Liver (tissue), 9 donors: ENCODE data around the gene DLX5. TPM values are rescaled to one million over a fixed set of nuclear protein-coding genes. Genes with fewer than 3 reads are reported as not detected.

Experiments
- DNase-seq: peaks from one replicate; pipeline ENCODE4 v3.0.0-alpha.2; 2017; ENCODE audit warnings: low spot score
- H3K27ac ChIP-seq, 2 donors: one replicate each; pipeline ENCODE4 v1.7.0; 2013; ENCODE audit warnings: inconsistent platforms in 2 of 2, low read length in 2 of 2, control low read depth in 1 of 2, low read depth in 1 of 2, mild to moderate bottlenecking in 1 of 2
- H3K27me3 ChIP-seq, 4 donors: one replicate each; pipeline versions ENCODE4 v1.6.1 to v1.7.0; 2013; ENCODE audit warnings: low read length in 3 of 4, inconsistent platforms in 1 of 4, mild to moderate bottlenecking in 1 of 4, moderate library complexity in 1 of 4; ENCODE audit not compliant: control insufficient read depth in 4 of 4, insufficient read depth in 4 of 4
- H3K36me3 ChIP-seq, 4 donors: one replicate each; pipeline versions ENCODE4 v1.6.1 to v1.7.0; 2013; ENCODE audit warnings: low read length in 3 of 4, mild to moderate bottlenecking in 3 of 4, low read depth in 1 of 4, moderate library complexity in 1 of 4; ENCODE audit not compliant: control insufficient read depth in 4 of 4, insufficient read depth in 3 of 4
- H3K4me1 ChIP-seq, 4 donors: one replicate each; pipeline versions ENCODE4 v1.6.1 to v1.7.0; 2013; ENCODE audit warnings: low read length in 3 of 4, mild to moderate bottlenecking in 3 of 4, moderate library complexity in 1 of 4; ENCODE audit not compliant: control insufficient read depth in 4 of 4, insufficient read depth in 4 of 4
- H3K4me3 ChIP-seq, 3 donors: one replicate each; pipeline versions ENCODE4 v1.6.1 to v1.7.0; 2013; ENCODE audit warnings: low read length in 3 of 3, control low read depth in 1 of 3, low read depth in 1 of 3, mild to moderate bottlenecking in 1 of 3
- H3K9ac ChIP-seq, 2 donors: one replicate each; pipeline ENCODE4 v1.7.0; 2013; ENCODE audit warnings: low read length in 2 of 2, mild to moderate bottlenecking in 2 of 2, moderate library complexity in 2 of 2, control low read depth in 1 of 2, low read depth in 1 of 2
- H3K9me3 ChIP-seq, 4 donors: one replicate each; pipeline versions ENCODE4 v1.6.1 to v1.7.0; 2013; ENCODE audit warnings: low read length in 3 of 4; ENCODE audit not compliant: control insufficient read depth in 4 of 4
- EGR1 ChIP-seq, 2 donors: IDR thresholded peaks; 2 replicates each; pipeline ENCODE4 v1.6.1; 2016 to 2018; ENCODE audit warnings: antibody characterized with exemption in 2 of 2, low read depth in 2 of 2
- FOXA2 ChIP-seq: IDR thresholded peaks from 2 replicates; pipeline ENCODE4 v1.6.1; 2016; ENCODE audit warnings: antibody characterized with exemption
- HNF4G ChIP-seq: IDR thresholded peaks from 2 replicates; pipeline ENCODE4 v1.6.1; 2016; ENCODE audit warnings: antibody characterized with exemption
- JUND ChIP-seq, 2 donors: IDR thresholded peaks; 2 replicates each; pipeline ENCODE4 v1.6.1; 2016; ENCODE audit warnings: antibody characterized with exemption in 2 of 2
- RXRA ChIP-seq, 2 donors: IDR thresholded peaks; 2 replicates each; pipeline ENCODE4 v1.6.1; 2017 to 2018; ENCODE audit warnings: antibody characterized with exemption in 2 of 2, mild to moderate bottlenecking in 1 of 2
- SP1 ChIP-seq: IDR thresholded peaks from 2 replicates; pipeline ENCODE4 v1.6.1; 2018; ENCODE audit warnings: antibody characterized with exemption, mild to moderate bottlenecking
- TAF1 ChIP-seq: conservative IDR thresholded peaks from 2 replicates; pipeline ENCODE4 v1.6.1; 2016; ENCODE audit warnings: antibody characterized with exemption, mild to moderate bottlenecking
- YY1 ChIP-seq: IDR thresholded peaks from 2 replicates; pipeline ENCODE4 v1.6.1; 2016; ENCODE audit warnings: antibody characterized with exemption, mild to moderate bottlenecking
- ZBTB33 ChIP-seq: IDR thresholded peaks from 2 replicates; pipeline ENCODE4 v1.6.1; 2016; ENCODE audit warnings: antibody characterized with exemption
- WGBS: extraction: QIAGEN DNeasy Blood & Tissue Kit; methylation state at CpG from one replicate; pipeline ENCODE4 v1.1.7; 2013; 5-methylcytosine and 5-hydroxymethylcytosine counted together
- polyA plus RNA-seq, 2 donors: library from polyadenylated mRNA; stranded (reverse) in 1 of 2; unstranded in 1 of 2; fragments of 200-250 nt in 1 of 2; fragments of >200 nt in 1 of 2; fragmentation: Nextera tagmentation in 1 of 2; extraction: Ambion mirVana in 1 of 2; gene quantifications; one replicate each; pipeline versions ENCODE4 v1.2.1 to v1.2.3, GENCODE V29; 2013 to 2015
- total RNA-seq, 2 donors: library from RNA; depleted of rRNA; stranded (reverse); fragments of >200 nt; gene quantifications; one replicate each; pipeline ENCODE4 v1.2.3, GENCODE V29; 2014
- TF ChIP-seq, protein P1 (sequence below): fragments of 150-350 bp; IDR thresholded peaks from 2 replicates; pipeline ENCODE4 v1.5.1; 2017; ENCODE audit warnings: improper control_type of control experiment, low read depth, low read length; ENCODE audit not compliant: missing input control
- TF ChIP-seq, protein P2 (sequence below): IDR thresholded peaks from 2 replicates; pipeline ENCODE4 v1.6.1; 2016; ENCODE audit warnings: antibody characterized with exemption
- TF ChIP-seq, protein P3 (sequence below): IDR thresholded peaks from 2 replicates; pipeline ENCODE4 v1.6.1; 2016; ENCODE audit warnings: antibody characterized with exemption, mild to moderate bottlenecking
- TF ChIP-seq, protein P4 (sequence below): IDR thresholded peaks from 2 replicates; pipeline ENCODE4 v1.6.1; 2016; ENCODE audit warnings: antibody characterized with exemption
- donor health status: healthy.
- donor health status: healthy.
- donor health status: healthy.
- donor health status: healthy.
- donor health status: healthy.

DLX5 gene
- total and polyA plus RNA-seq, 4 donors, result not detected

- H3K36me3 ChIP-seq, result no peaks in the 10 kb centered on the region
- TF ChIP-seq, protein P1, sequence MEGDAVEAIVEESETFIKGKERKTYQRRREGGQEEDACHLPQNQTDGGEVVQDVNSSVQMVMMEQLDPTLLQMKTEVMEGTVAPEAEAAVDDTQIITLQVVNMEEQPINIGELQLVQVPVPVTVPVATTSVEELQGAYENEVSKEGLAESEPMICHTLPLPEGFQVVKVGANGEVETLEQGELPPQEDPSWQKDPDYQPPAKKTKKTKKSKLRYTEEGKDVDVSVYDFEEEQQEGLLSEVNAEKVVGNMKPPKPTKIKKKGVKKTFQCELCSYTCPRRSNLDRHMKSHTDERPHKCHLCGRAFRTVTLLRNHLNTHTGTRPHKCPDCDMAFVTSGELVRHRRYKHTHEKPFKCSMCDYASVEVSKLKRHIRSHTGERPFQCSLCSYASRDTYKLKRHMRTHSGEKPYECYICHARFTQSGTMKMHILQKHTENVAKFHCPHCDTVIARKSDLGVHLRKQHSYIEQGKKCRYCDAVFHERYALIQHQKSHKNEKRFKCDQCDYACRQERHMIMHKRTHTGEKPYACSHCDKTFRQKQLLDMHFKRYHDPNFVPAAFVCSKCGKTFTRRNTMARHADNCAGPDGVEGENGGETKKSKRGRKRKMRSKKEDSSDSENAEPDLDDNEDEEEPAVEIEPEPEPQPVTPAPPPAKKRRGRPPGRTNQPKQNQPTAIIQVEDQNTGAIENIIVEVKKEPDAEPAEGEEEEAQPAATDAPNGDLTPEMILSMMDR, result no peak
- no peak for TF ChIP-seq TAF1
- no peak for TF ChIP-seq EGR1 (IDR thresholded peaks at IDR 0.05; ENCODE audit: low read depth in 2 of 2)
- TF ChIP-seq FOXA2, result no peak
- TF ChIP-seq, protein P2, sequence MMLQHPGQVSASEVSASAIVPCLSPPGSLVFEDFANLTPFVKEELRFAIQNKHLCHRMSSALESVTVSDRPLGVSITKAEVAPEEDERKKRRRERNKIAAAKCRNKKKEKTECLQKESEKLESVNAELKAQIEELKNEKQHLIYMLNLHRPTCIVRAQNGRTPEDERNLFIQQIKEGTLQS, result no peak
- TF ChIP-seq YY1, result no peak
- TF ChIP-seq JUND (IDR thresholded peaks at IDR 0.05), result no peak
- TF ChIP-seq, protein P3, sequence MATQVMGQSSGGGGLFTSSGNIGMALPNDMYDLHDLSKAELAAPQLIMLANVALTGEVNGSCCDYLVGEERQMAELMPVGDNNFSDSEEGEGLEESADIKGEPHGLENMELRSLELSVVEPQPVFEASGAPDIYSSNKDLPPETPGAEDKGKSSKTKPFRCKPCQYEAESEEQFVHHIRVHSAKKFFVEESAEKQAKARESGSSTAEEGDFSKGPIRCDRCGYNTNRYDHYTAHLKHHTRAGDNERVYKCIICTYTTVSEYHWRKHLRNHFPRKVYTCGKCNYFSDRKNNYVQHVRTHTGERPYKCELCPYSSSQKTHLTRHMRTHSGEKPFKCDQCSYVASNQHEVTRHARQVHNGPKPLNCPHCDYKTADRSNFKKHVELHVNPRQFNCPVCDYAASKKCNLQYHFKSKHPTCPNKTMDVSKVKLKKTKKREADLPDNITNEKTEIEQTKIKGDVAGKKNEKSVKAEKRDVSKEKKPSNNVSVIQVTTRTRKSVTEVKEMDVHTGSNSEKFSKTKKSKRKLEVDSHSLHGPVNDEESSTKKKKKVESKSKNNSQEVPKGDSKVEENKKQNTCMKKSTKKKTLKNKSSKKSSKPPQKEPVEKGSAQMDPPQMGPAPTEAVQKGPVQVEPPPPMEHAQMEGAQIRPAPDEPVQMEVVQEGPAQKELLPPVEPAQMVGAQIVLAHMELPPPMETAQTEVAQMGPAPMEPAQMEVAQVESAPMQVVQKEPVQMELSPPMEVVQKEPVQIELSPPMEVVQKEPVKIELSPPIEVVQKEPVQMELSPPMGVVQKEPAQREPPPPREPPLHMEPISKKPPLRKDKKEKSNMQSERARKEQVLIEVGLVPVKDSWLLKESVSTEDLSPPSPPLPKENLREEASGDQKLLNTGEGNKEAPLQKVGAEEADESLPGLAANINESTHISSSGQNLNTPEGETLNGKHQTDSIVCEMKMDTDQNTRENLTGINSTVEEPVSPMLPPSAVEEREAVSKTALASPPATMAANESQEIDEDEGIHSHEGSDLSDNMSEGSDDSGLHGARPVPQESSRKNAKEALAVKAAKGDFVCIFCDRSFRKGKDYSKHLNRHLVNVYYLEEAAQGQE, result no peak
- no peak for TF ChIP-seq ZBTB33
- TF ChIP-seq HNF4G, result no peak
- TF ChIP-seq, protein P4, sequence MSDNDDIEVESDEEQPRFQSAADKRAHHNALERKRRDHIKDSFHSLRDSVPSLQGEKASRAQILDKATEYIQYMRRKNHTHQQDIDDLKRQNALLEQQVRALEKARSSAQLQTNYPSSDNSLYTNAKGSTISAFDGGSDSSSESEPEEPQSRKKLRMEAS, result no peak
- TF ChIP-seq SP1, result no peak
- TF ChIP-seq RXRA (IDR thresholded peaks at IDR 0.05), result no peak
- peaks cover 0 to 11% (median 0%) of the 10 kb centered on the region in 4 donors for H3K9me3 ChIP-seq
- H3K27ac ChIP-seq, result no peak overlapping the region
- no peak for DNase-seq
- peaks cover 10 to 52% (median 25%) of the 10 kb centered on the region in 4 donors for H3K27me3 ChIP-seq
- no peak overlapping the region for H3K9ac ChIP-seq
- H3K4me1 ChIP-seq, result peaks cover 0 to 14% (median 6%) of the 10 kb centered on the region in 4 donors
- WGBS, result 6% methylated on average over 32 of the region's 32 CpGs
- no peak overlapping the region for H3K4me3 ChIP-seq
These were observed 28.3 kb downstream of the DLX5 start for GRCh38 chr7:96996111-96996957.
